B cell (primary cell): Measurements from ENCODE around the gene KCNJ10.

Source experiments
- EZH2 ChIP-seq: IDR thresholded peaks from 2 replicates; pipeline ENCODE4 v1.6.1; 2012; ENCODE audit warnings: borderline replicate concordance, low read depth, mild to moderate bottlenecking, moderate library complexity, low read length; ENCODE audit not compliant: insufficient read depth, poor library complexity, severe bottlenecking
- TF ChIP-seq, protein P1 (sequence below): fragments of 200-600 bp; IDR thresholded peaks from one replicate; pipeline ENCODE4 v1.8.0; 2022; ENCODE audit warnings: antibody characterized with exemption, mild to moderate bottlenecking

DNA sequence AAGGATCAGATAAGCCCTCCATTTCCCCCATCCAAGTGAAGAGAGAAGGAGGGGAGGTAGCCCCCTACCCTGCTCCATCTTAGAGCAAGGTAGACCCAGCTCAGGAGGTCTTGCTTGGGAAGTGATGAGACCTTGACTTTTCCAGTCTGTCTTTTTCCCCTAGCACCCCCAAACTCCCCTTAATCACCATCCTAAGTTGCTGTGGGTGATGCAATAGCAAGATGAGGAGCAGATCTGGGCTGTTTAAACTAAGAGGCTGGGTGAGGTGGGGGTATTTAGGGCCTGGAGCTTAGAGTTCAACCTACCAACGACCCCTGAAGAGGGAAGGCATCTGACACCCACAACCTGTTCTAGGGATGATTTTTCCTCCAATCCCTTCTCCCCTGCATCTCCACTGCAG, 47.3 kb upstream of the KCNJ10 start:
- TF ChIP-seq, protein P1, sequence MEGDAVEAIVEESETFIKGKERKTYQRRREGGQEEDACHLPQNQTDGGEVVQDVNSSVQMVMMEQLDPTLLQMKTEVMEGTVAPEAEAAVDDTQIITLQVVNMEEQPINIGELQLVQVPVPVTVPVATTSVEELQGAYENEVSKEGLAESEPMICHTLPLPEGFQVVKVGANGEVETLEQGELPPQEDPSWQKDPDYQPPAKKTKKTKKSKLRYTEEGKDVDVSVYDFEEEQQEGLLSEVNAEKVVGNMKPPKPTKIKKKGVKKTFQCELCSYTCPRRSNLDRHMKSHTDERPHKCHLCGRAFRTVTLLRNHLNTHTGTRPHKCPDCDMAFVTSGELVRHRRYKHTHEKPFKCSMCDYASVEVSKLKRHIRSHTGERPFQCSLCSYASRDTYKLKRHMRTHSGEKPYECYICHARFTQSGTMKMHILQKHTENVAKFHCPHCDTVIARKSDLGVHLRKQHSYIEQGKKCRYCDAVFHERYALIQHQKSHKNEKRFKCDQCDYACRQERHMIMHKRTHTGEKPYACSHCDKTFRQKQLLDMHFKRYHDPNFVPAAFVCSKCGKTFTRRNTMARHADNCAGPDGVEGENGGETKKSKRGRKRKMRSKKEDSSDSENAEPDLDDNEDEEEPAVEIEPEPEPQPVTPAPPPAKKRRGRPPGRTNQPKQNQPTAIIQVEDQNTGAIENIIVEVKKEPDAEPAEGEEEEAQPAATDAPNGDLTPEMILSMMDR: no peak
- no peak for TF ChIP-seq EZH2
